OCI-LY7 (cell line): ENCODE results near the gene CBS. TPM values are rescaled to one million over a fixed set of nuclear protein-coding genes. Genes with fewer than 3 reads are reported as not detected.

Experiments
- BruUV-seq: library from RNA; stranded (reverse); fragments of 400-500 nt; replicated peaks from 2 replicates; lab custom pipeline; 2021; lab: Mats Ljungman, UMichigan
- CTCF ChIA-PET: fragments of 300-600 bp; sonication (Branson Sonifier 250); formaldehyde crosslinking; loops from one replicate; lab custom pipeline; 2022; ENCODE audit warnings: antibody characterized with exemption; ENCODE audit not compliant: unreplicated experiment; lab: Charles Lee
- POLR2A ChIA-PET: fragments of 300-600 bp; sonication (Branson Sonifier 250); formaldehyde crosslinking; loops from one replicate; lab custom pipeline; 2022; ENCODE audit warnings: antibody characterized with exemption; lab: Charles Lee
- DNase-seq: peaks from one replicate; pipeline ENCODE4 v3.0.0-alpha.2; 2015; ENCODE audit warnings: low spot score
- H2AFZ ChIP-seq: fragments of 200-600 bp; sonication (generic), shearing (Covaris generic); 2 replicates; pipeline ENCODE4 v1.6.1; 2014; ENCODE audit warnings: mild to moderate bottlenecking, antibody characterized with exemption, low read length, moderate library complexity
- H3K27ac ChIP-seq: fragments of 200-600 bp; sonication (generic); 2 replicates; pipeline ENCODE4 v1.5.1; 2014; ENCODE audit warnings: mixed run types, low read depth, mild to moderate bottlenecking, moderate library complexity, low read length, inconsistent platforms; ENCODE audit not compliant: poor library complexity, severe bottlenecking
- H3K36me3 ChIP-seq: fragments of 200-600 bp; sonication (generic); 2 replicates; pipeline ENCODE4 v1.6.1; 2014; ENCODE audit warnings: mild to moderate bottlenecking, antibody characterized with exemption, low read length, moderate library complexity, mixed read lengths; ENCODE audit not compliant: insufficient read depth
- H3K4me1 ChIP-seq: fragments of 200-600 bp; sonication (generic); 2 replicates; pipeline ENCODE4 v1.5.1; 2014; ENCODE audit warnings: mild to moderate bottlenecking, low read length; ENCODE audit not compliant: insufficient read depth, poor library complexity, severe bottlenecking
- H3K4me2 ChIP-seq: fragments of 200-600 bp; sonication (generic); 2 replicates; pipeline ENCODE4 v1.6.1; 2014; ENCODE audit warnings: mild to moderate bottlenecking, low read length
- H3K4me3 ChIP-seq: fragments of 200-600 bp; sonication (generic); 2 replicates; pipeline ENCODE4 v1.5.1; 2014; ENCODE audit warnings: mild to moderate bottlenecking, low read depth, low read length; ENCODE audit not compliant: poor library complexity, severe bottlenecking
- H3K79me2 ChIP-seq: fragments of 200-600 bp; sonication (generic); 2 replicates; pipeline ENCODE4 v1.6.1; 2016; ENCODE audit warnings: low read depth, mild to moderate bottlenecking, low read length, moderate library complexity, mixed read lengths; ENCODE audit not compliant: insufficient read depth
- H3K9me2 ChIP-seq: fragments of 200-600 bp; sonication (generic); 2 replicates; pipeline ENCODE4 v1.6.1; 2016; ENCODE audit warnings: mild to moderate bottlenecking, low read length, mixed read lengths; ENCODE audit not compliant: insufficient read depth
- H3K9me3 ChIP-seq: fragments of 200-600 bp; sonication (generic); 2 replicates; pipeline ENCODE4 v1.6.1; 2014; ENCODE audit warnings: mild to moderate bottlenecking, mixed run types, low read length, mixed read lengths
- H4K20me1 ChIP-seq: fragments of 200-600 bp; sonication (generic); 2 replicates; pipeline ENCODE4 v1.6.1; 2014; ENCODE audit warnings: mild to moderate bottlenecking, antibody characterized with exemption, low read length, moderate library complexity, mixed read lengths; ENCODE audit not compliant: insufficient read depth
- EZH2phosphoT487 ChIP-seq: fragments of 200-600 bp; sonication (generic); IDR thresholded peaks from 2 replicates; pipeline ENCODE4 v1.6.1; 2018; ENCODE audit warnings: low read depth, borderline replicate concordance, mild to moderate bottlenecking, mixed run types, antibody characterized with exemption, low read length, moderate library complexity, mixed read lengths
- intact Hi-C: fragments of 100-400 bp; cut with micrococcal nuclease; formaldehyde crosslinking; loops from one replicate; pipeline ENCODE4 v1.10.0; 2022; ENCODE audit not compliant: unreplicated experiment
- total RNA-seq, 2 experiments: library from RNA; depleted of rRNA in 1 of 2; stranded (reverse); fragments of >200 nt in 1 of 2; shearing (Covaris generic) in 1 of 2; gene quantifications; 2 replicates each; pipeline ENCODE4 v1.2.3, GENCODE V29; 2014 to 2022
- TF ChIP-seq, protein P1 (sequence below): fragments of 200-600 bp; sonication (generic); conservative IDR thresholded peaks from 2 replicates; pipeline ENCODE4 v1.5.1; 2014; ENCODE audit warnings: mild to moderate bottlenecking, antibody characterized with exemption, low read length, moderate library complexity, mixed read lengths

Gene CBS
- total RNA-seq, 2 experiments from 2014 or later: 263 to 436 TPM

- no peak for DNase-seq
- H3K27ac ChIP-seq: no peak overlapping the region
These were observed 53.7 kb downstream of the CBS start for GRCh38 chr21:43021756-43022600.

DNA sequence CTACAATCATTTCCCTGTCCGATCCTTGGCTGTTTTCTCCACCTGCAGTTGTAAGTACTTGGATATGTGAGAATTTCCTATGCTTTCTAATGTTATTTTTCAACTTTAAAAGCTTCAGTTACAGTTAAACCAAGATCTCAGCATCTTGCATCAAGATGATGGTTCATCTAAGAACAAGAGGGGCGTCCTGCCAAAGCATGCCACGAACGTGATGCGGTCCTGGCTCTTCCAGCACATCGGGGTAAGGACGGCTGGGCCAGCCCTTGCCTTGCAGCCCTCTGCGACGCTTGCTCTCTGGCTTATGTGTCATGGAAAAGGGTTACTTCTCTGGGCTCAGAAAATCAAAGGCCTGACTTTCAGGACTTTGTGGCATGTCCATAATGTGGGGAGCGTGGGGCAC lies 54.4 kb downstream of the CBS start:
- TF ChIP-seq EZH2phosphoT487: no peak
- TF ChIP-seq, protein P1, sequence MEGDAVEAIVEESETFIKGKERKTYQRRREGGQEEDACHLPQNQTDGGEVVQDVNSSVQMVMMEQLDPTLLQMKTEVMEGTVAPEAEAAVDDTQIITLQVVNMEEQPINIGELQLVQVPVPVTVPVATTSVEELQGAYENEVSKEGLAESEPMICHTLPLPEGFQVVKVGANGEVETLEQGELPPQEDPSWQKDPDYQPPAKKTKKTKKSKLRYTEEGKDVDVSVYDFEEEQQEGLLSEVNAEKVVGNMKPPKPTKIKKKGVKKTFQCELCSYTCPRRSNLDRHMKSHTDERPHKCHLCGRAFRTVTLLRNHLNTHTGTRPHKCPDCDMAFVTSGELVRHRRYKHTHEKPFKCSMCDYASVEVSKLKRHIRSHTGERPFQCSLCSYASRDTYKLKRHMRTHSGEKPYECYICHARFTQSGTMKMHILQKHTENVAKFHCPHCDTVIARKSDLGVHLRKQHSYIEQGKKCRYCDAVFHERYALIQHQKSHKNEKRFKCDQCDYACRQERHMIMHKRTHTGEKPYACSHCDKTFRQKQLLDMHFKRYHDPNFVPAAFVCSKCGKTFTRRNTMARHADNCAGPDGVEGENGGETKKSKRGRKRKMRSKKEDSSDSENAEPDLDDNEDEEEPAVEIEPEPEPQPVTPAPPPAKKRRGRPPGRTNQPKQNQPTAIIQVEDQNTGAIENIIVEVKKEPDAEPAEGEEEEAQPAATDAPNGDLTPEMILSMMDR: no peak
- BruUV-seq: no TSS peak
- DNase-seq: no peak
- no peaks in the 10 kb centered on the region for H3K9me3 ChIP-seq
- H3K4me1 ChIP-seq: peaks cover 30% of the 10 kb centered on the region
- H4K20me1 ChIP-seq: no peaks in the 10 kb centered on the region
- peak overlapping the region; percentile 61; the same call in 1 of the 2 replicates for H3K4me2 ChIP-seq
- no peaks in the 10 kb centered on the region for H3K79me2 ChIP-seq
- H3K27ac ChIP-seq: peak overlapping the region; percentile 78
- H3K4me3 ChIP-seq: no peak overlapping the region
- H3K9me2 ChIP-seq: no peaks in the 10 kb centered on the region
- H2AFZ ChIP-seq: no peak overlapping the region
- H3K36me3 ChIP-seq: peaks cover 55% of the 10 kb centered on the region
- intact Hi-C loops: no loop called here
- ChIA-PET CTCF (no interaction called here), POLR2A (no interaction called here)

More at GRCh38 chr21:43021756-43022600, 53.7 kb downstream of the CBS start:
- Histone ChIP-seq H3K36me3 (peaks cover 52% of the 10 kb centered on the region), H3K9me2 (no peaks in the 10 kb centered on the region), H3K9me3 (no peaks in the 10 kb centered on the region), H3K4me3 (no peak overlapping the region), H3K4me1 (peaks cover 27% of the 10 kb centered on the region), H4K20me1 (no peaks in the 10 kb centered on the region), H2AFZ (no peak overlapping the region), H3K4me2 (no peak overlapping the region), H3K79me2 (no peaks in the 10 kb centered on the region)
- TF ChIP-seq, protein P1: no peak
- TF ChIP-seq EZH2phosphoT487: no peak
- ChIA-PET POLR2A (no interaction called here), CTCF (no interaction called here)
- no TSS peak for BruUV-seq
- intact Hi-C loops: no loop called here

DNA sequence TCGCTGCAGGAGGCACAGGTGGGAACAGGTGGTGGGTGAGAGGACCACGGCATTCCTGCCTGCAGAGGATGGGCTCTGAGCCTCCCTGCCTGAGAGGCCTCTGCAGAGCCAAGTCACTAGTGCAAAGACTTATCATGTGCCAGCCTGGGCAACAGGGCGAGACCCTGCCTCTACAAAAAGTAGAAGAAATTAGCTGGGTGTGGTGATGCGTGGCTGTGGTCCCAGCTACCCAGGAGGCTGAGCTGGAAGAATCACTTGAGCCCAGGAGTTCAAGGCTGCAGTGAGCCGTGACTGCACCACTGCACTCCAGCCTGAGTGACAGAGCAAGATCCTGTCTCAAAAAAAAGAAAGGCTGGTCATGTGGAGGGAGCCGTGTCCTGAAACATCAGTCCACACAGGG lies 54.9 kb downstream of the CBS start:
- Histone ChIP-seq H3K9me2 (no peaks in the 10 kb centered on the region), H3K4me2 (peak overlapping the region; percentile 61), H3K4me1 (peaks cover 34% of the 10 kb centered on the region), H4K20me1 (no peaks in the 10 kb centered on the region), H3K79me2 (no peaks in the 10 kb centered on the region), H3K9me3 (no peaks in the 10 kb centered on the region), H3K27ac (peak overlapping the region; percentile 78), H3K36me3 (peaks cover 56% of the 10 kb centered on the region), H2AFZ (peak overlapping the region; percentile 53; the same call in 1 of the 2 replicates), H3K4me3 (peak overlapping the region; percentile 22)
- TF ChIP-seq, protein P1: no peak
- no peak for TF ChIP-seq EZH2phosphoT487
- intact Hi-C loops: no loop called here
- CTCF ChIA-PET: no interaction called here
- DNase-seq: peak; percentile 48
- no TSS peak for BruUV-seq
- POLR2A ChIA-PET: no interaction called here
